NCI-H1436 (cell line): ENCODE data around the gene ZNF514.
A peak's percentile ranks its signal among the peaks of the same experiment; 100 is the strongest.
"Not testable (repeated sequence)": the region's sequence is repeated elsewhere in the genome, so short reads cannot be mapped to it uniquely, and the experiment has no call there.

ENCODE experiments used
- DNase-seq: peaks from one replicate; lab custom pipeline; 2025; lab: John Stamatoyannopoulos, UW

Gene ZNF514

GRCh38 chr2:95159690-95160449, at the start of gene ZNF514:
TSS of gene ZNF514 (minus strand) at chr2:95159848. CDS start at chr2:95153253, 6,595 bp downstream.
- peak; percentile 45 for DNase-seq

- DNase-seq, result no peak
Observed at GRCh38 chr2:95208106-95208505, 48.5 kb upstream of the ZNF514 start.

DNA sequence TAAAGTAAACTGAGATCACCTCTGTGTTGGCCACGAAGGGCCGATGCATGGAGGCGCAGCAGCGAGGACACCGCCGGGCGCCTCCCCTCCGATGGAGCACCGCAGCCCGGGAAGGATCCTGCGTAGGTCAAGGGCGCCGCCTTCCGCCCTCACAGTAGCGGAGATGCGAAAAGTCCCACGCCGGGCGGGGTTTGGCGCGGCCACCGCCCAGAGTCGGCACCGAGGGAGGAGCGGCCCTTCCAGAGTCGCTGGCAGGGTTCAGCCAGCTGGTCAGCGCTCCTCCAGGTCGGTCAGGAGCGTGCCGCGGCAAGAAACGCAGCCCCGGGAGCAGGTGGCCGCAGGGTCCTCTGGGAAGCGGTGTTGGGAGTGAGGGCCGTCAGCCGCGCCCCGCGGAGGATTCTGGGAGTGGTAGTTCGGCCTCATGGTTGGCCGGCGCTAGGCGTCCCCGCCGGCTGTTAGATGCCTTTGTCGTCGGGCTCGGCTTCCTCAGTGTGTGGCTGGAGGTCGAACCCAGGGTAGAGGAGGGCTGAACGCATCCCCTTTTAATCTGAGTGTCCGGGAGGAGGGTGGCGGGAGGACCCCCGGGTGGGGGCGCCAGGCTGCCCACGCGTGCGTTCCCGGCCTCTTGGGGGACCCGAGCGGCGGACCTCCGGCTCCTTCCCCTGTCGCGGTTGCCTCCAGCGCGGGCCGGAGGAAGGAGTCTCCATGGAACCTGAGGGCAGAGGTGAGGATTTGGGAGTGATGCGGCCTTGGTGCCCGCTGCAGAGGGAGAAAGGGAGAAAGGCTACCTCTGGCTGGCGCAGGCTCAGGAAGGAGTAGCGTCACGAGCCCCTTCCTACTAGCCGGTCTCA, 47.7 kb upstream of the ZNF514 start, which contains the start of gene ZNF892:
TSS of gene ZNF892 (plus strand) at position 411 of the 851 bp plus-strand sequence. CDS start at position 706, 295 bp downstream.
- DNase-seq, result peak; percentile 78

DNA sequence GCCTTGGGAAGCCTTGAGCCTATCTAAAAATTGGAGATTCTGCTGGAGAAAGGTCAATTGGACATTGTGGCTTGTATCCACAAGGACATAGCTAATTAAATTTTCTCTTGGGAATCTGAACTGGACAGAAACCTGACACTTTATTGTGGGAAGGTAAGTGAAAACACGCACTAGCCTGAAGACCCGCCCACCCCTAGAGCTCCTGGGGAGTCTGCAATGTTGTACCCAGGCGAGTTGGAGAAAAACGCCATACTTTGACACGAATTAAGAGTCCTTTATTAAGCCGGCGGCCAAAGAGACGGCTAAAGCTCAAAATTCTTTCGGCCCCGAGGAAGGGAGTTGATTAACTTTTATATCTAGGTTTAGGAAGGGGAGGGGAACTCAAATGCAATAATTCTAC, 46.4 kb upstream of the ZNF514 start:
- DNase-seq, result no peak

- DNase-seq, result no peak
Observed at GRCh38 chr2:95204396-95204795, 44.7 kb upstream of the ZNF514 start.

GRCh38 chr2:95203911-95204310, 44.3 kb upstream of the ZNF514 start:
- DNase-seq, result no peak

GRCh38 chr2:95192956-95193355, 33.3 kb upstream of the ZNF514 start:
- DNase-seq, result not testable (repeated sequence)

GRCh38 chr2:95185973-95186372, 26.3 kb upstream of the ZNF514 start:
- no peak for DNase-seq

DNA sequence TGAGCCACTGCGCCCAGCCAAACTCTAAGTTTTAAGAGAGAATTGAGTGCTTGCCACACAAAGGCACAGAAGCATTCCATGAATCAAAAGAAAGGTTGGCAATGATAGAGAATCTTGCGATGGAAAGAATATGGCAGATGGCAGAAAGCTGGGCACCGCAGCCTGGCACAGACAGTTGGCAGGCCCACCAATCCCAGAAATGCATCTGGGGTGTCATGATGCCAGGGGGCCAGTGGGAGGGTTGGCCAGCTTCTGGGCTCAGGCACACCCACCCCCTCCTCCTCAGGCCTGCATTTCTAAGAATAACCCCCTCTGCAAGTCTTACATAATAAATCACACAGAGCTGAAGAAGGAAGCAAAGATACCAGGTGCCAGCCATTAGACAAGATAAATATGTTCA, 25.5 kb upstream of the ZNF514 start:
- no peak for DNase-seq

- no peak for DNase-seq
Observed at GRCh38 chr2:95181774-95182173, 22.1 kb upstream of the ZNF514 start.

GRCh38 chr2:95179451-95179850, 19.8 kb upstream of the ZNF514 start:
- no peak for DNase-seq

DNA sequence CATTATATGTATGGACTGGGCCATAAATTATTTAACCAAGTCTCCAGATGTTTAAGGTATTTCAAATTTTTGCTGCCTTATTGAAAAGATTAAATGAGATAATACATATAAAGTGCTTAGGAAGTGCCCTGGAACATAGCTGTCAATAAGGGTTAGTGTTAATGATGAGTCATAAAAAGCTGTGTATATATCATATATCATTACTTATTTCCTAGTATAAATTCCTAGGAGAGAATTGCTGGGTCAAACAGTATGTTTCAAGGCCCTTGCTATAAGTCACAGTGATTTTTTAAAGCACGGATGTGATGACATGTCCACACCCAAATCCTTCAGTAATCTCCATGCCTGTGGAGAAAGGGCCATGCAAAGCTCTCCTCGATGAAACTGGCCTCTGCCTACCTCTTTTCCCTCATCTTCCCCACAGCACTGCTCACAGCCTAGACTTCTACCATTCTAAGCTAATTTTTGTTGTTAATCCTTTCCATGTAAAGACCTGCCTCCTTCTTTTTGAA, 14.4 kb upstream of the ZNF514 start:
- DNase-seq, result no peak

DNA sequence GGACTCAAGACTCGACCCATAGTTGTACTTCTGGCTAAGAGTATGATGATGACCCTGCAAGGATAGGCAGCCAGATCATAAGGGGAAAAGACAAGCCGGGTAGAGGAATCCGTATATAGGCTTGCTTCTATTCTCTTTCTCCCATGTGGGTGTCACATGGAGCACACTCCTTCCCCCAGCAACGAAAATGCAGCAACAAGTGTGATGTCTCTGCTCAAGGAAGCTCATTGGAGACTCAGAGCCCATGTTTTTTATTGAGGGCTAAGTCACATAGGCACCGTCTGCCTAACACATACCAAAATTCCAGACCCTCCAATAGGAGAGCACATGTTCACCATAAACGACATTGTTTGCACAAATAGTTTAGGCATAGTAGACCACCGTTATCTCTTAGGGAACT, 12.3 kb upstream of the ZNF514 start:
- no peak for DNase-seq

GRCh38 chr2:95166065-95166763, 6.6 kb upstream of the ZNF514 start:
- DNase-seq, result no peak

GRCh38 chr2:95165371-95166064, 5.9 kb upstream of the ZNF514 start, which contains the start of gene ZNF2:
TSS of gene ZNF2 (plus strand) at chr2:95165809. CDS start at chr2:95176227, 10,418 bp downstream.
- peak; percentile 95 for DNase-seq

- DNase-seq, result no peak
Observed at GRCh38 chr2:95165030-95165370, 5.4 kb upstream of the ZNF514 start.

DNA sequence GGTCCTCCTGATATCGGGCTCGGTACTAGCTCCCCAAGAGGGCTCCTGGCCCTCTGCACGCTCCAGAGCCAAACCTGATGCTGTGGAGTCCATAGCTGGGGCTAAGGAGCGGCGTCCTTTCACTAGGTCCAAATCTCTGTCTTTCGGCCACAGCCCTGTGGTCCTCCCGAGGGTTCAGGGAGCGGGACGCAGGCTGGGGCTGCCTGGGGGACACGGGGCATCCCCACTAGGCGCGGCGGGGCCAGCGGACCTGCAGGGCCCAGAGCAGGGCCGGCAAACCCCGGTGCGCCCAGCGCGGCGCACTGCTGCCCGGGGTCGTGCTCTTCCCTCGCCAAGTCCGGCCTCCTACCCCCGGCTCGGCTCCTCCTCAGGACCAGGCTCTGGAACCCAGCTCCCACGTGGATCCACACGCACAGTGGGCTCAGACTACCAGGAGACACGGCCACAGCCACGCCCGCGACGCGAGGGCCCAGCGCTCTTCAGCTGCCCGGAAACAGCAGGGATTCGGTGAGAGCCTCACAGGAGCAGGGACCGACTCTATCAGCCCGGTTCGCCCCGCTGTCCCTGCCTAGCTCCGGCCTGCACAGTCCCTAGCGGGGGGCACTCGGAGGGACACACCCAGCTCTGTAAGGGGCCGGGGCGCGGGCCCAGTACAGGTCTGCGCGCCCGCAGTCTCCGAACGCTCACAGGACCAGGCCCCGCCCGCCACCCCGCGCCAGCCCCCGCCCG, 593 bp downstream of the ZNF514 start:
- peak; percentile 5 for DNase-seq

- DNase-seq, result no peak
Observed at GRCh38 chr2:95158441-95158840, 1.2 kb downstream of the ZNF514 start.

- DNase-seq, result no peak
Observed at GRCh38 chr2:95149397-95149984, 10.2 kb downstream of the ZNF514 start.

DNA sequence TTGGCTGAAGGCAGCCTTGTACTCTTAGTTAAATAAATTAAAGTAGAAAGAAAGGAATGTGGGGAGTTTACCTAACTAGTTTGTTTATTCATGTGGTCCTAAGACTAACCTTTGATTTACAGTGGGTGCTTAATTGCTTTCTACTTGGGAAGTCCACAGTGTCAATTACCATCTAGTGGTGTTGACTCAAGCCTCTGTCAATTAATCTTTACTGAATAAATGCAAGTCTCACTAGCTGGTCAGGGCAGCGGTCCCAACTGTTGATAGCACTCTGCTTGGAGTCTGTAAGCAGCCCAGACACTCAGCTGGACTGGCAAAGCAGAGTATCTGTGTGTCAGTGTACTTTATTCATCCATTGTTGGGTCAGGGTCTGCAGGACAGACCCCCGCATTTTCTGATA, 15.8 kb downstream of the ZNF514 start:
- DNase-seq, result no peak

GRCh38 chr2:95138702-95139101, 20.9 kb downstream of the ZNF514 start:
- DNase-seq, result no peak
